Upper lobe of right lung (tissue), 1 donor: ENCODE results near the gene GATA5. TPM values are rescaled to one million over a fixed set of nuclear protein-coding genes. Genes with fewer than 3 reads are reported as not detected.

Source experiments
- ATAC-seq: fragments of 200-7000 bp; cut with Tn5 transposase; one replicate; pipeline ENCODE4 v1.9.1; 2020; ENCODE audit warnings: mild to moderate bottlenecking, moderate library complexity
- DNase-seq: peaks from one replicate; pipeline ENCODE4 v3.0.0-alpha.2; 2020
- H3K27ac ChIP-seq: fragments of 200-600 bp; one replicate; pipeline ENCODE4 v1.8.0; 2022
- H3K27me3 ChIP-seq: fragments of 200-600 bp; one replicate; pipeline ENCODE4 v1.8.0; 2022; ENCODE audit warnings: mild to moderate bottlenecking
- H3K36me3 ChIP-seq: fragments of 200-600 bp; one replicate; pipeline ENCODE4 v1.8.0; 2022
- H3K4me1 ChIP-seq: fragments of 200-600 bp; one replicate; pipeline ENCODE4 v1.8.0; 2022
- H3K4me3 ChIP-seq: fragments of 200-600 bp; one replicate; pipeline ENCODE4 v1.8.0; 2022; ENCODE audit warnings: mild to moderate bottlenecking
- H3K9me3 ChIP-seq: fragments of 200-600 bp; one replicate; pipeline ENCODE4 v1.8.0; 2022
- CTCF ChIP-seq: fragments of 200-600 bp; IDR thresholded peaks from one replicate; pipeline ENCODE4 v1.8.0; 2022; ENCODE audit warnings: antibody characterized with exemption
- intact Hi-C: fragments of 100-400 bp; cut with DNase I; formaldehyde crosslinking; loops from one replicate; pipeline ENCODE4 v1.11.0; 2022
- total RNA-seq: library from RNA; stranded (reverse); fragmentation: NEBNext Ultra II Directional; extraction: Animal tissue kit (Norgen Biotek cat#: 25700); gene quantifications from one replicate; pipeline ENCODE4 v1.2.1, GENCODE V29; 2021
- donor health status: DM: no; HTN: yes; CAD: no; lungs with severe emphysema.

Gene GATA5
- total RNA-seq, 1 donor from 2014 or later: 2.5 TPM

GRCh38 chr20:62444286-62444685, 31.5 kb downstream of the GATA5 start:
- Histone ChIP-seq H3K27ac (no peak overlapping the region), H3K4me1 (no peaks in the 10 kb centered on the region), H3K36me3 (no peaks in the 10 kb centered on the region), H3K27me3 (no peaks in the 10 kb centered on the region), H3K4me3 (no peak overlapping the region), H3K9me3 (no peaks in the 10 kb centered on the region)
- intact Hi-C loops: no loop called here
- no peak for DNase-seq
- TF ChIP-seq CTCF: no peak
- ATAC-seq: no peak

- intact Hi-C loops: no loop called here
- Histone ChIP-seq H3K4me3 (no peak overlapping the region), H3K36me3 (no peaks in the 10 kb centered on the region), H3K9me3 (no peaks in the 10 kb centered on the region), H3K4me1 (no peaks in the 10 kb centered on the region), H3K27me3 (no peaks in the 10 kb centered on the region), H3K27ac (no peak overlapping the region)
- no peak for TF ChIP-seq CTCF
- no peak for ATAC-seq
- no peak for DNase-seq
Measured at GRCh38 chr20:62441987-62442539, 33.7 kb downstream of the GATA5 start.

- Histone ChIP-seq H3K36me3 (no peaks in the 10 kb centered on the region), H3K4me1 (no peaks in the 10 kb centered on the region), H3K4me3 (no peak overlapping the region), H3K27me3 (no peaks in the 10 kb centered on the region), H3K27ac (no peak overlapping the region), H3K9me3 (no peaks in the 10 kb centered on the region)
- TF ChIP-seq CTCF: no peak
- intact Hi-C loops: no loop called here
- no peak for DNase-seq
- ATAC-seq: no peak
Measured at GRCh38 chr20:62439218-62439617, 36.6 kb downstream of the GATA5 start.

DNA sequence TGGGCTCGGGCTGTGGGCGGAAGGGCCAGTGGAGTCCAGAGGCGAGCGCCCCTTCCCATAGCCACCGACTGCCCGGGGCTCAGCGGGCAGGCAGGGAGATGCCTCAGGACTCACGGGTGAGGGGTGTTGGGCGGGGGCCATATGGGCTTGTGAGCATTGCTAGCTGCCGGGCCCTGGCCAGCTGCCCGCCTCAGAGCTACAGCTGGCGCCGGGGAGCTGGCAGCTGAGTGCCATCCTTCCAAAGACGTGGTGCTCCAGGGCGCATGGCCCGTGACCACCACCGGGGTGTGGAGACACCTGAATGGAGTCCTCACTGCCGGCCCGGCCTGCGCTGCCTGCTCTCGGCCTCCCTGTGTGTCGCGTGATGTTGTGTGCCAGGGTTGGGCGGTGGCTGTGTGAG, 37.9 kb downstream of the GATA5 start:
- ATAC-seq: no peak
- Histone ChIP-seq H3K4me1 (no peaks in the 10 kb centered on the region), H3K27me3 (no peaks in the 10 kb centered on the region), H3K4me3 (no peak overlapping the region), H3K27ac (no peak overlapping the region), H3K36me3 (no peaks in the 10 kb centered on the region), H3K9me3 (no peaks in the 10 kb centered on the region)
- DNase-seq: no peak
- no peak for TF ChIP-seq CTCF
- intact Hi-C loops: no loop called here

- no peak for ATAC-seq
- DNase-seq: no peak
- intact Hi-C loops: no loop called here
- H3K4me1 ChIP-seq: no peaks in the 10 kb centered on the region
- no peaks in the 10 kb centered on the region for H3K27me3 ChIP-seq
- H3K4me3 ChIP-seq: no peak overlapping the region
- no peak overlapping the region for H3K27ac ChIP-seq
- no peaks in the 10 kb centered on the region for H3K36me3 ChIP-seq
- TF ChIP-seq CTCF: no peak
- H3K9me3 ChIP-seq: no peaks in the 10 kb centered on the region
Measured at GRCh38 chr20:62437496-62437895, 38.3 kb downstream of the GATA5 start.

GRCh38 chr20:62436692-62437091, 39.1 kb downstream of the GATA5 start:
- H3K9me3 ChIP-seq: no peaks in the 10 kb centered on the region
- TF ChIP-seq CTCF: no peak
- no peak overlapping the region for H3K27ac ChIP-seq
- H3K27me3 ChIP-seq: no peaks in the 10 kb centered on the region
- intact Hi-C loops: no loop called here
- no peak overlapping the region for H3K4me3 ChIP-seq
- ATAC-seq: no peak
- no peaks in the 10 kb centered on the region for H3K36me3 ChIP-seq
- no peaks in the 10 kb centered on the region for H3K4me1 ChIP-seq
- no peak for DNase-seq
